GM12878 (cell line): ENCODE measurements around the gene RPS3A. TPM values are rescaled to one million over a fixed set of nuclear protein-coding genes. Genes with fewer than 3 reads are reported as not detected.
A peak's percentile ranks its signal among the peaks of the same experiment; 100 is the strongest.

Experiments used
- BMI1 ChIP-seq: fragments of 450-650 bp; IDR thresholded peaks from 2 replicates; pipeline ENCODE4 v1.6.1; 2016; ENCODE audit warnings: mild to moderate bottlenecking, moderate library complexity, borderline replicate concordance
- BRCA1 ChIP-seq: IDR thresholded peaks from 2 replicates; pipeline ENCODE4 v1.6.1; 2011; ENCODE audit warnings: low read depth, low read length, improper control_type of control experiment
- CHD2 ChIP-seq: IDR thresholded peaks from 2 replicates; pipeline ENCODE4 v1.6.1; 2011; ENCODE audit warnings: low read depth, low read length, improper control_type of control experiment, borderline replicate concordance
- CTCF ChIP-seq, 3 experiments: IDR thresholded peaks in 2 of 3; conservative IDR thresholded peaks in 1 of 3; 2 replicates each; pipeline ENCODE4 v1.5.1; 2011; ENCODE audit warnings: low read depth in 3 of 3, low read length in 3 of 3, mild to moderate bottlenecking in 3 of 3, control low read depth in 2 of 3, moderate library complexity in 2 of 3, inconsistent platforms in 1 of 3, mixed read lengths in 1 of 3; ENCODE audit not compliant: control insufficient read depth in 2 of 3, insufficient read depth in 1 of 3; ENCODE audit errors: extremely low read depth in 1 of 3
- EED ChIP-seq: sonication (generic); IDR thresholded peaks from 2 replicates; pipeline ENCODE4 v1.6.1; 2016; ENCODE audit warnings: antibody characterized with exemption, low read depth
- EGR1 ChIP-seq, 2 experiments: IDR thresholded peaks; 1 replicate in 1 of 2; 2 replicates in 1 of 2; pipeline ENCODE4 v1.6.1; 2011 to 2012; ENCODE audit warnings: low read depth in 2 of 2, low read length in 2 of 2, borderline replicate concordance in 1 of 2, mild to moderate bottlenecking in 1 of 2, moderate library complexity in 1 of 2
- IKZF1 ChIP-seq: fragments of 450-650 bp; conservative IDR thresholded peaks from 2 replicates; pipeline ENCODE4 v1.6.1; 2017; ENCODE audit warnings: antibody characterized with exemption, mild to moderate bottlenecking
- KAT2A ChIP-seq: conservative IDR thresholded peaks from 2 replicates; pipeline ENCODE4 v1.6.1; 2011; ENCODE audit warnings: low read depth, low read length; ENCODE audit not compliant: control insufficient read depth
- MEF2A ChIP-seq: IDR thresholded peaks from 2 replicates; pipeline ENCODE4 v1.6.1; 2011; ENCODE audit warnings: low read depth, mild to moderate bottlenecking, low read length, moderate library complexity; ENCODE audit not compliant: insufficient read depth
- MTA2 ChIP-seq: fragments of 450-650 bp; IDR thresholded peaks from 2 replicates; pipeline ENCODE4 v1.6.1; 2016; ENCODE audit warnings: low read depth, mild to moderate bottlenecking, moderate library complexity
- RB1 ChIP-seq: fragments of 450-650 bp; formaldehyde crosslinking; IDR thresholded peaks from 2 replicates; pipeline ENCODE4 v1.6.1; 2017; ENCODE audit warnings: mild to moderate bottlenecking, borderline replicate concordance
- RELB ChIP-seq: fragments of 450-650 bp; IDR thresholded peaks from 2 replicates; pipeline ENCODE4 v1.6.1; 2017; ENCODE audit warnings: low read depth, mild to moderate bottlenecking, moderate library complexity
- RUNX3 ChIP-seq: IDR thresholded peaks from 2 replicates; pipeline ENCODE4 v1.6.1; 2012; ENCODE audit warnings: low read length, inconsistent platforms
- SMAD5 ChIP-seq: IDR thresholded peaks from 2 replicates; pipeline ENCODE4 v1.6.1; 2016; ENCODE audit warnings: antibody characterized with exemption, low read depth
- SP1 ChIP-seq: IDR thresholded peaks from one replicate; pipeline ENCODE4 v1.6.1; 2011; ENCODE audit warnings: low read depth, low read length
- STAT1 ChIP-seq: fragments of 450-650 bp; conservative IDR thresholded peaks from 2 replicates; pipeline ENCODE4 v1.6.1; 2014; ENCODE audit warnings: antibody characterized with exemption, mild to moderate bottlenecking
- TBL1XR1 ChIP-seq: IDR thresholded peaks from 2 replicates; pipeline ENCODE4 v1.6.1; 2012; ENCODE audit warnings: low read depth, low read length, improper control_type of control experiment
- ZBTB11 ChIP-seq: fragments of 450-650 bp; formaldehyde crosslinking; IDR thresholded peaks from 2 replicates; pipeline ENCODE4 v1.5.0; 2022; ENCODE audit warnings: mild to moderate bottlenecking, missing genetic modification characterization
- ZNF274 ChIP-seq: IDR thresholded peaks from one replicate; pipeline ENCODE4 v1.8.0; 2011; ENCODE audit not compliant: insufficient read length, insufficient read depth
- ZNF622 ChIP-seq: fragments of 450-650 bp; IDR thresholded peaks from 2 replicates; pipeline ENCODE4 v1.6.1; 2017; ENCODE audit warnings: mild to moderate bottlenecking, inconsistent platforms
- ZSCAN29 ChIP-seq: fragments of 450-650 bp; IDR thresholded peaks from 2 replicates; pipeline ENCODE4 v1.6.1; 2017; ENCODE audit warnings: mild to moderate bottlenecking, moderate library complexity
- ZZZ3 ChIP-seq: IDR thresholded peaks from 2 replicates; pipeline ENCODE4 v1.6.1; 2011; ENCODE audit warnings: low read depth; ENCODE audit not compliant: control insufficient read depth, insufficient read length
- polyA plus RNA-seq, 11 experiments: library from polyadenylated mRNA; depleted of rRNA in 4 of 11; unstranded in 6 of 11; stranded (reverse) in 5 of 11; fragments of >200 nt; fragmentation: Nextera tagmentation in 4 of 11; fragmentation: Illumina TruSeq in 1 of 11; extraction: Ambion mirVana in 4 of 11; extraction: Trizol in 1 of 11; gene quantifications; 1 replicate in 1 of 11; 2 replicates in 10 of 11; pipeline versions ENCODE4 v1.2.1 to v1.2.3, GENCODE V29; 2011 to 2016; ENCODE audit warnings: inconsistent platforms in 2 of 11, missing spikeins in 2 of 11, low read depth in 1 of 11
- total RNA-seq, 4 experiments: library from RNA; depleted of rRNA in 3 of 4; stranded (reverse); fragments of >200 nt in 3 of 4; fragmentation: Illumina TruSeq in 1 of 4; extraction: Trizol in 1 of 4; gene quantifications; 2 replicates each; pipeline versions ENCODE4 v1.2.1 to v1.2.3, GENCODE V29; 2013 to 2021

RPS3A gene
- total and polyA plus RNA-seq, 10 of the 15 experiments (the other 5 are each of a cell fraction or from before 2014, with no cell fraction given): 1,754 to 5,827 (median 3,527) TPM

- TF ChIP-seq ZZZ3 (peak; percentile 54), ZNF274 (no peak), KAT2A (peak; percentile 75), CHD2 (peak; percentile 98), ZSCAN29 (peak; percentile 84; the same call in 1 of the 2 replicates), ZNF622 (no peak), ZBTB11 (CRISPR knock-in tag) (no peak), SMAD5 (peak; percentile 98), EED (peak; percentile 80), CTCF (IDR thresholded peaks at IDR 0.05 in 2 of 3, conservative IDR thresholded peaks at IDR 0.05 in 1 of 3; ENCODE audit: control insufficient read depth in 2 of 3, extremely low read depth in 1 of 3, insufficient read depth in 1 of 3, low read depth in 3 of 3, low read length in 3 of 3) (peak; percentile 75 to 90 (median 83)), SP1 (peak; percentile 74), BMI1 (no peak), TBL1XR1 (peak; percentile 94), EGR1 (IDR thresholded peaks at IDR 0.05; ENCODE audit: borderline replicate concordance in 1 of 2, low read depth in 2 of 2, low read length in 2 of 2) (peak; percentile 66 to 88), RB1 (no peak; the same call in 1 of the 2 replicates), STAT1 (no peak), BRCA1 (peak; percentile 77), MTA2 (peak; percentile 89), MEF2A (0 out of 2 replicates have a peak, but pooled peaks have one; percentile 58), IKZF1 (peak; percentile 95), RUNX3 (peak; percentile 99), RELB (peak; percentile 69)
These were observed at the start of gene RPS3A (continued) for GRCh38 chr4:151099229-151099975.
